Urinary bladder (tissue), 4 donors: Measurements from ENCODE around the gene STXBP6. TPM values are rescaled to one million over a fixed set of nuclear protein-coding genes. Genes with fewer than 3 reads are reported as not detected.

Experiments
- DNase-seq: peaks from one replicate; pipeline ENCODE4 v3.0.0-alpha.2; 2015; ENCODE audit errors: extremely low spot score
- H3K27ac ChIP-seq: one replicate; pipeline ENCODE4 v1.5.1; 2013; ENCODE audit warnings: low read depth, mild to moderate bottlenecking, moderate library complexity
- H3K36me3 ChIP-seq: one replicate; pipeline ENCODE4 v1.6.1; 2013; ENCODE audit warnings: mild to moderate bottlenecking, moderate library complexity; ENCODE audit not compliant: insufficient read depth
- H3K4me1 ChIP-seq: one replicate; pipeline ENCODE4 v1.6.1; 2013; ENCODE audit warnings: mild to moderate bottlenecking, moderate library complexity; ENCODE audit not compliant: insufficient read depth
- H3K4me3 ChIP-seq: one replicate; pipeline ENCODE4 v1.5.1; 2013; ENCODE audit warnings: low read depth, low read length
- WGBS: extraction: QIAGEN DNeasy Blood & Tissue Kit; methylation state at CpG from one replicate; pipeline ENCODE4 v1.1.7; 2013; 5-methylcytosine and 5-hydroxymethylcytosine counted together
- polyA plus RNA-seq: library from polyadenylated mRNA; stranded (reverse); fragments of 200-250 nt; gene quantifications from one replicate; pipeline ENCODE4 v1.2.3, GENCODE V29; 2013
- total RNA-seq: library from RNA; depleted of rRNA; stranded (reverse); fragments of >200 nt; gene quantifications from one replicate; pipeline ENCODE4 v1.2.3, GENCODE V29; 2014
- donor health status: healthy with polysubstance abuse.
- donor health status: healthy.

The STXBP6 gene
- total and polyA plus RNA-seq, 2 donors, result 25.1 to 42.9 TPM

GRCh38 chr14:24802236-24802635, 247.7 kb downstream of the STXBP6 start:
- Histone ChIP-seq H3K36me3 (no peaks in the 10 kb centered on the region), H3K4me1 (no peaks in the 10 kb centered on the region), H3K4me3 (no peak overlapping the region), H3K27ac (no peak overlapping the region)
- 95% methylated on average over 5 of the region's 5 CpGs for WGBS
- no peak for DNase-seq

DNA sequence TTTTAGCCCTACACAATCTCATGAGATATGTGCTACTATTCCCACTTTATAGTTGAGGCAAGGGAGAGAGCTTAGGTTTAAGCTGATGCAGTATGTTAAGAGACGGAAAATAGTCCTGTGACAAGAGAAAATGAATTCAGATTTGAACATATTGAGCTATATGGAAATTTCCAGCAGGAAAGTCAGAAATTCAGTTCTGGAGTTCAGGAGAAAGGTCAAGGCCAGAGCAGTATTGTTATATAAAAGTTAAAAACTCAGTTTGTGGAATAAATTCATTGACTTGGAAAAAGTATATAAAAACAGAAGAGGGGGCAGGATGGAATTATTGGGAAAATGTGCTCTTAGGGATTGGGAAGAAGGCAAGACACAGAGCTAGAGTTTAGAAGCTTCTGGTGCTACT, 248.9 kb downstream of the STXBP6 start:
- Histone ChIP-seq H3K27ac (no peak overlapping the region), H3K36me3 (no peaks in the 10 kb centered on the region), H3K4me1 (no peaks in the 10 kb centered on the region), H3K4me3 (no peak overlapping the region)
- 93% methylated on average over 1 of the region's 1 CpG for WGBS
- DNase-seq, result no peak

DNA sequence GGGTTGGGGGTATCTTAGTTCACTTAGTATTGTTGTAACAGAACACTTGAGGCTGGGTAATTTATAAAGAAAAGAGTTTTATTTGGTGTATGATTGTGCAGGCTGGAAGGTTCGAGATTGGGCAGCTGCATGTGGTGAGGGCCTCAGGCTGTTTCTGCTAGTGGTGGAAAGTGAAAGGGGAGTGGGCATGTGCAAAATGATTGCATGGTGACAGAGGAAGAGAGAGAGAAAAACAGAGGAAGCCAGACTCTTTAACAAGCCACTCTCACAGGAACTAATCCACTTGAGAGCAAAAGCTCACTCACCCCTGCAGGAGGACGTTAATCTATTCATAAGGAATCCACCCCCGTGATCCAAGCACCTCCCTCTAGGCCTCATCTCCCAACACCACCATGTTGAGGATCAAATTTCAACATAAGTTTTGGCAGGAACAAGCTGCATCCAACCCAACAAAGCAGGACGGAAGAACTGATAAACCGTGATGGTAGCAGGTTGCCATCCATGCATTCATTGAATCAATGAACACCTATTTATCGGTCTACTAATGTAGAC, 251.0 kb downstream of the STXBP6 start:
- Histone ChIP-seq H3K36me3 (no peaks in the 10 kb centered on the region), H3K27ac (no peak overlapping the region), H3K4me3 (no peak overlapping the region), H3K4me1 (no peaks in the 10 kb centered on the region)
- WGBS, result 79% methylated on average over 6 of the region's 6 CpGs
- DNase-seq, result no peak

DNA sequence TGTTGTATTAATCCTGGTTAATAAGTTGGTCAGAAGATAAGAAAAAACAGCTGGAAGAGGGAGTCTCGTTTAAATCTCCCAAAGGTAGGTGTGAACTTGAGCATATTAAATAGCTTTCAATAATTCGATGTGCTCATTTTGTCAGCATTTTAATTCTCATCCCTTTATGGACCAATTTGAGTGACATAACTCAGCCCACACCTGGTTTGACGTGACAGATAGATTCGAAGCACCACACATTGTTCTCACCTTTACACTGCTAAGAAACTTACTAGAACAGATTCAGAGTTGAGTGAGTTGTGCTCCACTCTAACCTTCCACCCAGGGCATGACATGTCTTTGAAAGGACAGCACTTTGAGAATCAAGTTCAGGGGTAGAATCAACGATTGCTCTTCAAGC, 254.5 kb downstream of the STXBP6 start:
- Histone ChIP-seq H3K4me1 (no peaks in the 10 kb centered on the region), H3K4me3 (no peak overlapping the region), H3K36me3 (no peaks in the 10 kb centered on the region), H3K27ac (no peak overlapping the region)
- 98% methylated on average over 5 of the region's 5 CpGs for WGBS
- DNase-seq, result no peak

DNA sequence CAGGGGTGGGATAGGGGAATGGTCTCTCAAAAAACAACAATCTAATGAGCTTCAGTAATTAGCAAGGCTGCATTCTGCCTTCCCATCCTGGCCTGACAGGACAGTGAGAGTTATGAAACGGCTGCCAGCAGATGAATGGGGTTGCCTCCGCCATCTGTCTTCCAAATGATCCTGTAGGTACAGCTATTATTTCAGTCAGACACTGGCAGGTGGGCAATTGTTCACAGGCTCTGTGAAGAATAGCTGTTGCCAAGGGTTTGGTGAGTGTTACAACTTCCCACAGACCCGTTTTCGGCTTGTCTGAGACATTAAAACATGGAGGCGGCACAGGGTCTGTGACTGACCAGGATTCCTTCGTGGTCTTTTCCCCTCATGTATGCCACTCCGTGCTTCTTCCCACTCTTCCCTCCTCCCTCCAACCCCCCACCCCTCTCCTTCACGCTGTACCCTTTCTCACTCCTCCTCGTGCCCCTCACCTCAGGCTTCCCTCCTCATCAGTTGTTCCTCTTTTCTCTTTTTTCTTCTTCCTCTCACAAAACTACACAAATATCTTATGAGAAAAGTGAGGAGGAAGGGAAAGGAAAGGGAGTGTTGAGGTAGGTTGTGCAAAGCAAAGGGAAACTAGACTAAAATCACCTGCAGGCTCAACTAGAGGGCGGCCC, 255.2 kb downstream of the STXBP6 start:
- WGBS, result 93% methylated on average over 10 of the region's 10 CpGs
- DNase-seq, result no peak
- H3K36me3 ChIP-seq, result no peaks in the 10 kb centered on the region
- no peaks in the 10 kb centered on the region for H3K4me1 ChIP-seq
- no peak overlapping the region for H3K4me3 ChIP-seq
- no peak overlapping the region for H3K27ac ChIP-seq

DNA sequence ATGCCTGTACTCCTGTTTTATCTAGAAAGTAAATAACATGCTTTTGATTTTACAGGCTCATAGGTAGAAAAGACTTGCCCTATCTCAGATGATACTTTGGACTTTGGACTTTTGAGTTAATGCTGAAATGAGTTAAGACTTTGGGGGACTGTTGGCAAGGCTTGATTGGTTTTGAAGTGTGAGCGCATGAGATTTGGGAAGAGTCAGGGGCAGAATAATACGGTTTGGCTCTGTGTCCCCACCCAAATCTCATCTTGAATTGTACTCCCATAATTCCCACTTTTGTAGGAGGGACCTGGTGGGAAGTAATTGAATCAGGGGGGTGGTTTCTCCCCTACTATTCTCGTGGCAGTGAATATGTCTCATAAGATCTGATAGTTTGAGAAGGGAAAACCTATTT, 259.8 kb downstream of the STXBP6 start:
- H3K27ac ChIP-seq, result no peak overlapping the region
- no peaks in the 10 kb centered on the region for H3K36me3 ChIP-seq
- H3K4me1 ChIP-seq, result no peaks in the 10 kb centered on the region
- DNase-seq, result no peak
- H3K4me3 ChIP-seq, result no peak overlapping the region
- WGBS, result 84% methylated on average over 3 of the region's 3 CpGs

GRCh38 chr14:24789378-24789884, 260.5 kb downstream of the STXBP6 start:
- Histone ChIP-seq H3K4me3 (no peak overlapping the region), H3K36me3 (no peaks in the 10 kb centered on the region), H3K27ac (no peak overlapping the region), H3K4me1 (no peaks in the 10 kb centered on the region)
- peak; percentile 79 for DNase-seq
- 18% methylated on average over 4 of the region's 4 CpGs for WGBS

DNA sequence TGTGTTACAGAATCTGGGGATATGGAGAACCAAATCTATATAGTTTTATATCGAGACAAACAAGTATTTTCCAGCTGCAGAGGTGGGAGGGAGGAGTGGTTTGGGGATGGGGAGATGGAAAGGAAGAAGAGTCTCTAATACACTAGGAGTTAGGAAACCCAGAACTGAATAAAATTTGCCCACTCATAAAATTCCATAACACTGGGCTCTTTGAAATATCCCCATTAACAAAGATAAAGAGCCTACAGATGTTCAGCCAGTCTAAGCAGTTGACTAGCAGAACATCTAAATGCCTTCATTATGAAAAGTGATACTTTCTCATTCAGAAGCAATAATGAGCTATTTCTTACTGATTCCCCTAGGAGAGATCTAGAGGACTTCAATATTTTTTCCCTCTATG, 264.2 kb downstream of the STXBP6 start:
- H3K36me3 ChIP-seq, result no peaks in the 10 kb centered on the region
- H3K27ac ChIP-seq, result no peak overlapping the region
- DNase-seq, result no peak
- no peaks in the 10 kb centered on the region for H3K4me1 ChIP-seq
- WGBS, result 83% methylated on average over 1 of the region's 1 CpG
- H3K4me3 ChIP-seq, result no peak overlapping the region

GRCh38 chr14:24784981-24785380, 265.0 kb downstream of the STXBP6 start:
- Histone ChIP-seq H3K27ac (no peak overlapping the region), H3K4me1 (no peaks in the 10 kb centered on the region), H3K36me3 (no peaks in the 10 kb centered on the region), H3K4me3 (no peak overlapping the region)
- no peak for DNase-seq

DNA sequence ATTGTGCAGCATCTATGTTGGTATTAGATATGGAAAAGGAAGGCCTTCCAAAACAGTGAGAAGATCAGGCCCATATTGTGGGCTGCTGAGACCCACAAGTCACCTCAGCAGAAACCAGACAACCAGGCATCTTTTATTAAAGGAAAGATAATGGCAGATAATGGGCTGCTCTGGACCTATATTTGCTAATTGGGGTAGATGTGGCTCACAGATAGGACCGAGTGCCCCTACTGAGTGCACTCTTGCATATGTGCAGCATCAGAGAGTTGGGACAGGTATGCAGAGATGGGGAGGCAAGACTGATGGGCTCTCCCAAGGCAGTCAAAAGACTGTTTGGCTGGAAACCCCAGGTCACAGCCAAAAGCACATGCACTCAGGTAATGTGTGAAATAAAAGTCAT, 266.2 kb downstream of the STXBP6 start:
- 82% methylated on average over 1 of the region's 1 CpG for WGBS

DNA sequence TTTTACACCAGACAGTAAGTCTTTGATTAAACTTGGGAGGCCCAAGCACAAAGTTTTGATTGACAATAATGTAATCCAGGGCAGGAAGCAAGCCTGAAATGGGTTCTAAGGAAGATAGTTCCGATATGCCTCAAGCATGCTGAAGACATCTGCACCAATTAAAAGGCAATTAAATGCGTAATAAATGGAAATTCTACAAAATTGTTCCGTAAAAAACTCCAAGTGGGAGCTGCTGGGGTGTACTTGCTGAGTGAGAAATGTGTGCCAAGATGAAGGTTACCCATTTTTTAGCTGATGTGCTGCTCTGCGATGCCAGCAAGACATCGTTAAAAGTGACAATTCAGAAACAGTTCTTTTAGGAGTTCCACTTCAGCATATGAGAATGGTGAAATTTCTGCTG, 269.7 kb downstream of the STXBP6 start:
- Histone ChIP-seq H3K27ac (no peak overlapping the region), H3K4me3 (no peak overlapping the region), H3K36me3 (no peaks in the 10 kb centered on the region), H3K4me1 (no peaks in the 10 kb centered on the region)
- no peak for DNase-seq
- 88% methylated on average over 5 of the region's 5 CpGs for WGBS

More for the DNA sequence above, 266.2 kb downstream of the STXBP6 start:
- no peak for DNase-seq
- Histone ChIP-seq H3K4me3 (no peak overlapping the region), H3K4me1 (no peaks in the 10 kb centered on the region), H3K27ac (no peak overlapping the region), H3K36me3 (no peaks in the 10 kb centered on the region)

- no peak overlapping the region for H3K4me3 ChIP-seq
- 83% methylated on average over 2 of the region's 2 CpGs for WGBS
- no peak for DNase-seq
- no peaks in the 10 kb centered on the region for H3K36me3 ChIP-seq
- no peak overlapping the region for H3K27ac ChIP-seq
- H3K4me1 ChIP-seq, result no peaks in the 10 kb centered on the region
These were observed 272.3 kb downstream of the STXBP6 start for GRCh38 chr14:24777678-24778077.

DNA sequence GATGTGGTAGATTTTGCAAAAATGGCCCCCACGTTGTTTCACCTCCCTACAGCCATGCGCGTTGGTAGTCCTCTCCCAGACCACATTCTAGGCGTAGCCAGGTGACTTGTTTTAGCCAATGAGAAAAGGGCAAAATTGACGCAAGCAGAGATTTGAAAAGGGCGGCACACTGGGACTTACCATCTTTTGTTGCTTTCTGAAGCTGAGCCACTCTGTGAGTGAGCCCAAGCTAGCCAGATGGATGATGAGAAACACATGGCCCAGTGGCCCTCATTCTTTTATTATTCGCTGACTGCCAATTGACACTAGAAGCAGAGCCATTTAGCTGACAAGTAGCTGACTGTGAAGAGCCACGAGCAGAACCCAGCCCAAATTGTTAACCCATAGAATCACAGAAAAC, 274.0 kb downstream of the STXBP6 start:
- WGBS, result 73% methylated on average over 8 of the region's 8 CpGs
- H3K27ac ChIP-seq, result no peak overlapping the region
- no peak overlapping the region for H3K4me3 ChIP-seq
- no peaks in the 10 kb centered on the region for H3K4me1 ChIP-seq
- no peaks in the 10 kb centered on the region for H3K36me3 ChIP-seq
- DNase-seq, result no peak

GRCh38 chr14:24774187-24774915, 275.6 kb downstream of the STXBP6 start:
- Histone ChIP-seq H3K4me1 (no peaks in the 10 kb centered on the region), H3K36me3 (no peaks in the 10 kb centered on the region), H3K4me3 (no peak overlapping the region), H3K27ac (no peak overlapping the region)
- WGBS, result 19% methylated on average over 6 of the region's 6 CpGs
- DNase-seq, result peak; percentile 48
